HG03565 (cell line): Measurements from ENCODE around the gene PSMG3.

Experiments used
- ATAC-seq: cut with Tn5 transposase; IDR thresholded peaks from one replicate; pipeline ENCODE4 v1.9.1; 2021; ENCODE audit warnings: mild to moderate bottlenecking, moderate library complexity; ENCODE audit not compliant: unreplicated experiment

The PSMG3 gene

GRCh38 chr7:1580422-1581030, 10.7 kb upstream of the PSMG3 start:
- ATAC-seq = no peak

- ATAC-seq = no peak
Measured at GRCh38 chr7:1579481-1580421, 9.9 kb upstream of the PSMG3 start.

GRCh38 chr7:1578513-1578912, 8.7 kb upstream of the PSMG3 start:
- no peak for ATAC-seq

GRCh38 chr7:1576521-1577253, 6.9 kb upstream of the PSMG3 start:
- no peak for ATAC-seq

GRCh38 chr7:1575809-1576208, 6.0 kb upstream of the PSMG3 start:
- ATAC-seq = no peak

- ATAC-seq = no peak
Measured at GRCh38 chr7:1572111-1572822, 2.4 kb upstream of the PSMG3 start.

GRCh38 chr7:1569440-1569832, 396 bp downstream of the PSMG3 start:
- no peak for ATAC-seq

GRCh38 chr7:1569016-1569415, 816 bp downstream of the PSMG3 start:
- no peak for ATAC-seq

GRCh38 chr7:1567896-1568510, 1.8 kb downstream of the PSMG3 start:
- ATAC-seq = no peak

- no peak for ATAC-seq
Measured at GRCh38 chr7:1567049-1567771, 2.6 kb downstream of the PSMG3 start.

GRCh38 chr7:1566687-1567048, 3.2 kb downstream of the PSMG3 start:
- ATAC-seq = no peak

- ATAC-seq = no peak
Measured at GRCh38 chr7:1564603-1565022, 5.2 kb downstream of the PSMG3 start.

- no peak for ATAC-seq
Measured at GRCh38 chr7:1563981-1564602, 5.7 kb downstream of the PSMG3 start.

- ATAC-seq = no peak
Measured at GRCh38 chr7:1562597-1563051, 7.2 kb downstream of the PSMG3 start.

GRCh38 chr7:1562116-1562515, 7.7 kb downstream of the PSMG3 start:
- no peak for ATAC-seq

GRCh38 chr7:1561036-1561940, 8.5 kb downstream of the PSMG3 start:
- no peak for ATAC-seq

GRCh38 chr7:1560620-1561031, 9.2 kb downstream of the PSMG3 start:
- ATAC-seq = no peak
